ENCODE results near the gene CELF4.

Gene CELF4

DNA sequence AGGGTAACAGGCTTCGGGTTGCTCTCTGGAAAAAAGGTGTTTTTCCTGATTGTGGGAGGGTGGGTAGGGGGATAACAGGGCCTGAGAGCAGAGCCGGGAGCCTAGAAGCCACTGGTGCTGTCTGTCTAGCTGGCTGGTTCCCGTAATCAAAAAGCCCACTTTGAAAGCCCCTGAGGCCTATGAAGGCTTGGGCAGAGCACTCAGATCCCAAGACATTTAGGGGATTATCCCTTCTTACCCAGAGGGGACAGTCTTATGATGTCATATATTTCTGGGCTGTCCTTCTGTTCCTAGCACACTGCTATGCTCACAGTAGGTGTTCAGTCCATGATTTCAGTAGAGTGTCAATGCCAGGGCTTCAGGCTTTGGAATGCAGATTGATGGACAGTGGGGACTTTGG lies 45.1 kb downstream of the CELF4 start:
- DNase-seq, result no peak

DNA sequence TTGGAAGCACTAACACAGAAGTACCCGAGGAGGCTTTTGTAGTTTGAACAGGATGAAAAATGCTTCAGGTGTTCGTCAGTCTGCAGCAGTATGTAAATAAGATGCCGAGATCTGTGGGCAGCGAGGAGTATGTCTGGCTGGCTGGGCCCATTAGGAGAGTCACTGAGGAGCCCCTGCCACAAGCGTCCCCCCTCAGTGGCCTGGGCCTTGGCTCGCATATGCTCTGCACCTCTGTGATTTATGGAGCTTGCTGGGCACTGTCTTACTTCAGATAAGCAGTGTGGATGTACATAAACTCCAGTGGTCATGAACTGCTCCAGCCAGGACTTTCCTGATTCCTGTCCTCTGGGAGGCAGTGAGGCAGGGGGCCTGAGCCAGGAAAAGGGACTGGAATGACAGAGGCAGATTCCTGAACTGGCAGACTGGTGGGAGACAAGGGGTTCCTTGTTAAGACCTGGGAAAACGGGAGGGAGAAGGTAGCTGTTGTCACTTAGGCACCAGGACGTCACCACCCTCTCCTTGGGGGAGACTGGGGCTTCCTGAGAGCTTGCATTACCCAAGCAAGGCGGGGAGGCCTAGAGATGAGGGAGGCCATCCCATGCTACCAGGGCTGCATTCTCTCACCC lies 46.0 kb downstream of the CELF4 start:
- no peak for DNase-seq

DNA sequence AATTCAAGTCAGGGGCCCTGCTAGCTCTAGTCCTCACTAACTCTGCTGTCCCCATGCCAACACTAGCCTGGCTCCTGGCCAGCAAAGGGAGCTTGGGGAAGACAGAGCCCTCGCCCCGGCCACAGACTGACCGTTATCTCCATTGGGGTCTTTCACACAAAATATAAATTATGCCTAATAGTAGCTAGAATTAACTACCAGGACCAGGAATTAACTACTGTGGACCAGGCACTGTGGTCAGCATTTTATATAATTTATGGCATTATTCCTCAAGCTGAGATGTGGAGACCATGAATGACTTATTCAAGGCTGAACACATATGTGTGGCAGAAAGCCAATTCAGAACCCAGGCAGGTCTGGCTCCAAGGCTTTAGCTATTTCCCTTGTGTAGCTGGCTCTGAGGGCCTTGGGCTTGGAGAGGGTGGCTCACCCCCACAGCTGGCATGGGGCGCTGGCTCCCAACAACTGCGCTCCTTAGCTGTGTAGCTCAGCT lies 49.2 kb downstream of the CELF4 start:
- DNase-seq, result no peak

DNA sequence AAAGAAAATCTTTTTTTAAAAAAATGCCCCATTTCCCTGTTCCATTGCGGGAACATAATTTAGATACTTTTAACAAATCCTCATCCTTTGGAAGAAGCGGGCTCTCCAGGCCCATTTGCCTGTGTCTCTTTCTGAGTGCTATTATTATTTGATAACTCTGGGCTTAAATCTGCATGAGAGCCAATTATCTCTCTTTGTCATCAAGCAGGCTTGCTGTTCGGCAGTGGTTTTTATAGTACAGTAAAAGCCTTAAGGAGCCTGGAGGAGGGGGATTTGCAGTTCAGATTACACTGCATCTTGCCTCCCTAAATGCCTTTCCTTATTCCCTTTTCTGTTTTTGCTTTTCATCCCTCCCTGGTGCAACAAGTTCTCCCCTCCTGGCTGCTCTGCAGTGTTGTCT lies 50.6 kb downstream of the CELF4 start:
- DNase-seq, result no peak

DNA sequence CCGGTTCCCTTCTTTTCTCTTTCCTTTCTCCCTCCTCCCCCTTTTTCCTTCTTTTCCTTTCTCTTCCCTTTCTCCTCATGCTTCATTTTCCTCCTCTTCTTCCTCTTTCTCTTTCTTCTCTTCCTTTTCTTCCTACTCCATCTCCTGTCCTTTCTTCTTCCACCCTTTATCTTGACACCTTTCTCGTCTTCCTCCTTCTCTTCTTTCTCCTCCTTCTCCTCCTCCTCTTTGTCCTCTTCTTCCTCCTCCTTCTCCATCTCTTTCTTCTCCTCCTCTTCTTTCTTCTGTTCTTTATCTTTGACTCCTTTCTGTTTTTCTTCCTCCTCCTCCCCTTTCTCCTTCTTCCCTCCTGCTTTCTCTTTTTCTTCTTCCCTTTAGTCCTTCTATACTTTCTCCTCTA lies 53.2 kb downstream of the CELF4 start:
- no peak for DNase-seq

DNA sequence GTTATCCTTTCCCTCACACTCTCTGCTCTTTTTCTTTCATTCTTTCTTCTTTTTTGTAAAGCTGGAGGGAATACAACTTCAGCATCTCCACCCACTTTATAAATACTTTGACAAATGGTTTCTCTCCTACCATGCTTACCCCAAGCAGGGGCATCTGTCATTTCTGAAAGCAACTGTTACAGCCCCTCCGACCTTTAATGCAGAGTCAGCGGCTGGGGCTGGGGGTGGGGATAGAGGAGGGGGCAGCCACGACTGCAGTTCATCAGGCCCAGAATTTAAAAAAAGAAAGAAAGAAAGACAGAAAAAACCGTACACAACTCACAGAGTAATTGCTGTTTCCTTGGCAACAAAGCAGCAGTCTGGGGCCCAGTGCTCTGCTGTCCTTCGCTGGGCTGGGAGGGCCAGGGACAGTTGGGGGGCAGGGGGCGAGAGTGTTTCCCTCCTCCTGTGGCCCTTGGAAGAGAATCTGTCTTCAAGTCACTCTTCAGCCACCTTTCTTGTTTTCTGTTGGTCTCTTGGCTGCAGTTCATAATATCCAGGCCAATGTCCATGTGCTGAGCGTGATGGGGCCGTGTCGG lies 53.8 kb downstream of the CELF4 start:
- DNase-seq, result no peak

DNA sequence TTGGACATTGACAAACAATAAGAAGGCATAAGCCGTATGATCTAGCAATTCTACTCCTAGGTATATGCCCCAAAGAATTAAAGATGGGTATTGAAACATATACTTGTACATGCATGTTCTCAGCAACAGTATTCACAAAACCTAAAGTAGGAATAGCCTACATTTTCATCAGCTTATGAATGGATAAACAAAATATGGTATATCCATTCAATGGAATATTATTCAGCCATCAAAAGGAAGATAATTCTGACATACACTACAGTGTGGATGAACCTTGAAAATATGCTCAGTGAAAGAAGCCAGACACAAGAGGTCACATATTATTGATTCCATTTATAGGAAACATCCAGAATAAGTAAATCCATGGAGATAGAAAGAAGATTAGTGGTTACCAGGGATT lies 56.0 kb downstream of the CELF4 start:
- DNase-seq, result no peak

DNA sequence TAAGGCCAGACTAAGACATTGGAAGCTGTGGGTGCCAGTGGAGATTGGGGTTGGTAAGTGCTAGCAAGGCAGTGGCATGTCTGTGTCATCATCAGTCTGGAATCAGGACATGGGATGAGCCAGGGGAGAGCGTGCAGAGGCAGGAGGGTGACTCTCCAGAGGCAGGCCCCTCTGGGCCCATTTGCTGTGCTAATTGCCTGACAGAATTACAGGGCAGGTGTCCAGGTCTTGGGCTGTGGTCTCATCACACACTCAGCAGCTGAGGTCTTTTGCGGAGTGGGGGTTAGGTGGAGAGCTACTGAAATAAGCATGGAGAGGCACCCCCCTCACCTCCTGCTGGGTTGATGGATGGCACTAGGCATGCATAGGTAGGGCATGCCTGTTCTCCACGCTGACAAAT lies 57.4 kb downstream of the CELF4 start:
- no peak for DNase-seq

DNA sequence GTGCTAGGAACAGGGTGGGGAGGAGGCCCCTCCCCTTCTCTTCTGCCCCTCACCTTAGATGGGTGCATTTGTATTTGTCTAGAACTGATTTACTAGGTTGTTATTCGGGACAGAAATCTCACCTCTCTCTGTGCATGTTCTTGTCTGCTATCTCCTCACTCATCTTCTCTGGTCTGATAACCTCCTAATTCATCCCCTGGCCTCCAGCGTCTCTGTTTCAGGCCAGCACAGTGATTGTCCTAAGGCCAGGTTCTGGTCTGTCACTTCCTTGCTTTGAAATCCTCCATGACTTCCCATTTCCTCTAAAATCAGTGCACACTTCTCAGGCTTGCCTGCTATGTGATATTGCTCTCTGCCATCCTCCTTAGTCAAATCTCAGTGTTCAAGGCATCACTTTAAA lies 58.4 kb downstream of the CELF4 start:
- DNase-seq, result no peak

DNA sequence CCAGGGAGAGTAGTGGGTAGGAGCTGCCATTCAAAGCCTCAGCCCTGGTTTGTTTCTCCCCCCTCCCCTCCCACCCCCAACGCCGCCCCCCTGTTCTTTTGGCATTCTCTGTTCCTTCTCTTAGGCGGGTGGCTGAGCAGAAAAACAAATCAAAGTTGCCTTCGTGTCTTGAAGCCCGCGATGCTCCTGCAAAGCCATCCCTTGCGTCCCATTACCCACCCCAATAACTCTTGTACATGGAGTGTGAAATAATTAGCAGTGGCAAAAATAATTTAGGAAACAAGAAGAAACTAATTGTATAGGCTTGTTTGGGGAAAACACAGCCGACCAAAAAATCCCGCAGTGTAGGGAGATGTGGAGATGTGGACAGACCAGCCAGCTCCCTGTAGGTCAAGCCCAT lies 59.6 kb downstream of the CELF4 start:
- DNase-seq, result no peak

DNA sequence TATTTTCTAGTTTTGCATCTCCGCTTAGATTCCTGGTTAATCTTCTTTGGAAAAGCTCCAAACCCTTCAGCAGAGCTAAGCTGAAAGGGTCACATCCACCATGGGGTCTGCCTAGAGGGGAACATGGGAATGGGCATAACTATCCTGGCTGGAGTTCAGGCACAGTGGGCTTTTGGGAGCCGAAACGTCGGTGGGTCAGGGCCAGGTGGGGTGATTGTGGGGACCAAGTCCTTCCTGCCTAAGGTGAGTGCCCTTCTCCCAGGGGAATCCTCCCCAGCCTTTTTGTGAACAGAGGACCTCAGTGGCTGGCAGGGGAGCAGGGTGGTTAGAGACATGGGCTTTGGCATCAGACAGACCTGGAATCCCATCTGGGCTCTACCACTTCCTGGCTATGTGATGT lies 60.3 kb downstream of the CELF4 start:
- DNase-seq, result no peak

DNA sequence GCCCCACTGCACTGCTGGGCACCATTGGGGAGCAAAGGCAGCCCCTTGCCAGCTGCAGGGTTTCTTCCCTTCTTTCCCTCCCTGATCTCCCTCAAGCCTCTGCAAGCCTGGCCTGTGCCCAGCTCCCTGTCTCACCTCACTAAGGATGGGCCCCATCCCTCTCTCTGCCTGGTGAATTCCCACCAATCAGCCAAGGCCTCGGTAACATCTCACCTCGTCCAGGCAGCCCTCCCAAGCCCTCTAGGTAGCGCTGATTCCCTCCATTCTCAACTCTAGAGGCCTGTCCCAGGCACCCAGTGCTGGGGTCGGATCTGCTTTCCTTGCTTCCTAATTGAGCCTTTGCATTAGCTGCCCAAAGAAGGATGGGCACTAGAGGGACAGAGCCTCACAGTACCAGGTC lies 63.0 kb downstream of the CELF4 start:
- DNase-seq, result no peak

DNA sequence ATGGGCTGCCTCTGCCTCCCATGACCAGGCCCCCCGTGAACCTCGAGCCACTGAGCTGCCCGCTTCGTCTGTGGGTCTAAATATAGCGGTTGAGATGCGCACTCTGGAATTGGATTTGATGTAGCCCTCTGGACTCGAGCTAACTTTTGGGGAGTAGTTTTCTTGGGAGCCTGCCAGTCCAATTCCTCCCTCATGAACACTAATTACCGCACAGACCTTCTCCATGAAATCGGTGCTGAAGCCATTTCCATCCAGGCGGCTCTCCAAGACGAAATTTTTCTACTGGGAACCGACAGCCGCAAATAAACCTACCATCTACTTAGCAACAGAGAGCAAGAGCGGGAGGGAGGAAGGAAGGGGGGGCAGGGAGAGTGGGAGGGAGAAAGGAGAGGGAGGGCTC lies 63.6 kb downstream of the CELF4 start:
- no peak for DNase-seq

DNA sequence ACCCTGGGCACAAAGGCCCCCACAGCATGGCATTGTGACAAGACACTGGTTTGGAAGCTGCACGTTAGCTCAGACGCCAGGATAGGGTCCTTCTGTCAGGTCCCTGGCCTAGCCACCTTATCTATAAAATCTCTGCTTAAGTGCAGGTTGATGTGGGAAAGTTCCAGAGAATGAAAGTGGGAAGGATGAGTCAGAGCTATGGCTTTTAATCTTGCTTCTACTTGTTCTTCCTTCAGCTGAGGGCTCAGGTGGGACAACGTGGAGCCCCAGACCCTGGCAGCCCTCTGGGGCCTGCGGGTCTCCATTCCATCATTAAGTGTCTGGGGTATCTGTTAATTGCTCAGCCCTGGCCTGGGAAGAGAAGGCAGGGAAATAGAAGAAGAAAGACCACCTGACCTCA lies 64.5 kb downstream of the CELF4 start:
- DNase-seq, result no peak

DNA sequence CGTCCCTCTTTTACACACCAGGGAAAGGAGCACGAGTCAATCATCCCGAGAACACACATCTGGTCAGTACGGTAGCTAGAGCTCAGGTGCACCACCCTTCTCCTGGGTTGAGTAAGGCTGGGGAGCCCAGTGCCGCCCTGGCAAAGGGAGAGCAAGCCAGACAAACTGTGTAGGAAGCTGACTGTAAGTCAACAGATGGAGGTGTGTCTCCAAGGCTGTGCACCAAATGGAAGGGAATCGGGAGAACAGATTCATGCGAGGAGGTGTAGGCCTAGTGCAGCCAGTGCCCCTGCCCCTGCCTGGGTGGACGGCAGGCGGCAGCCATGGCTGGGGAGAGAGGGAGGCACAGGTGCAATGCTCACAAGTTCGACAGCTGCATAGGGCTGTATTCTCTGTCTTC lies 65.7 kb downstream of the CELF4 start:
- no peak for DNase-seq

DNA sequence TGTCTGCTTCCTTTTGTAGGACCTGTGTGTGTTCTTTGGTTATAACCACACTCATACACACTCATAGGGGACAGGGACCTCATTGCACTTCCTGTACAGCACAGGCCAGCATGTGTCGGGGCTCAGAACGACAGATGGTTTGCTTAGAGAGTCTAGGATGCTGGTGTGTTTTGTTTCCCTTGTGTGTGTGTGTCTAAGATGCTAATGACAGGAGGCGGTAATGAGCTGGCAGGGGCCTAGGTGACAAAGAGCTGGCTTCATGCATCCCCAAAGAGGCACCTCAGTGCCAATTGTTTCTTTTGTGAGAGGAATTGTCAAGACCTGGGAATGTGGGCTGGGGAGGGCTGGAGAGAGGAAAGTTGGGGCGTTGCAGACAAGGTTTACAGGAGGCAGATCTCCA lies 66.6 kb downstream of the CELF4 start:
- no peak for DNase-seq

DNA sequence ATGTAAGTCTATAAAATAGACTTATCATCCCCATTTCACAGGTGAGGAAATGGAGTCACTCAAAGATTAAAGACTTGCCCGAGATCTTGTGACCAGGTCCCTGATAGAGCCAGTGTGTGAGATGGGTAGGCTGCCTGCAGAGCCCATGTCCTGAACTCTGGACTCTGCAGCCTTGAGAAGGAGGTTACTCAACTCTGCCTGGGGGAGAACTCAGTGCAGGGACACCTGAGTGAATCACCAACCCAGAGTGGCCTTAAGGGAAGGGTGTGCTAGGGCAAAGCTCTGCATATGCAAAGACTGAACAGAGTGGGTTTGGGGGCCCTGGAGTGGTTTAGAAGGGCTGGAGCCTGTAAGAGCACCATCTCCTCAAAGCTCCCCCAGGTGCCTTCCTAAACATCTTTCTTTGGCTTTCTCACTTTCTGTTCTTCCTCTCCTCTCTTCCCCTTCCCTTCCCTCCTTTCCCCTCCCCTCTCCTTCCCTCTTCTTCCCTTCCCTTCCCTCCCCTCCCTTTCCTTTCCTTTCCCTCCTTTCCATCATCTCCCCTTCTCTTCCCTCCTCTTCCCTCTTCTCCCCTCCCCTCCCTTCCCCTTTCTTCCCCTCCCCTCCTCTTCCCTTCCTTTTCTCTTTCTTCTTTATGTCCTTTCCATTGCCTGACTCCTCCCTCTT lies 67.6 kb downstream of the CELF4 start:
- DNase-seq, result no peak

DNA sequence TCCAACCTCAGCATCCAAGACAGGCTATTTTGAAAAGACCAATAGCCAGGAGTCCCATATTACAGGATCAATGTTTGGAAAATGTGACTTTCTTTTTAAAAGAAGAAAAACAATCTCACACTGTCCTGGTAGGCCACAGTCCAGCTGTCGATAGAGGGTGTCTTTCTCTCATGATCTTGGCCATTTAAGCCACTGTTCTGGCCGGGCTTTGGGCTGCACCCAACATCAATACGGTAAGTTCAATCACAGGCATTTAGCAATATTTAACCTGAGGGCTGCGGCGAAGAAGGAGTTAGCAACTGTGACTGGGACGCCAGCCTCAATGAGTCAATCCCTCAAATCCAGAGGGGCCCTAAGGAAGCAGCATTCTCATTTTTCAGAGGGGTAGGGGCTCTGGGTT lies 69.0 kb downstream of the CELF4 start:
- no peak for DNase-seq

DNA sequence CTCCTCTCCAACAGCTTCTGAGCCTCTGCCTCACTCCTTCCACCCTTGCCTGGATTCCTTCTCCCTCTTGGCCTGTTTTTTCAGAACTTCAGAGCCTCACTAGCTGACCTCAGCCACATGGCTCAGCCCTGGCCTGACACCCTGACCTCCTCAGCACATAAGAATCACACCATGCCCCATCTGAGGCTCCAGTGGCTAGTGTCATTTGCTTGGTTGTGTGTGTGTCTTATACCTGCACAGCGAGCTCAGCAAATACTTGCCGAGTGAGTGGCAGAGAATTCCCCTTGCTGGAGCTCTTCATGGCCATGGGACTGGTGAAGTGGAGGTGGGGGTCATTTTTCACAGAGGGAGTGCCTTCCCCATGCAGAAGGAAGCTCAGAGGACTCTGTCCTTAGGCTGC lies 70.2 kb downstream of the CELF4 start:
- no peak for DNase-seq

DNA sequence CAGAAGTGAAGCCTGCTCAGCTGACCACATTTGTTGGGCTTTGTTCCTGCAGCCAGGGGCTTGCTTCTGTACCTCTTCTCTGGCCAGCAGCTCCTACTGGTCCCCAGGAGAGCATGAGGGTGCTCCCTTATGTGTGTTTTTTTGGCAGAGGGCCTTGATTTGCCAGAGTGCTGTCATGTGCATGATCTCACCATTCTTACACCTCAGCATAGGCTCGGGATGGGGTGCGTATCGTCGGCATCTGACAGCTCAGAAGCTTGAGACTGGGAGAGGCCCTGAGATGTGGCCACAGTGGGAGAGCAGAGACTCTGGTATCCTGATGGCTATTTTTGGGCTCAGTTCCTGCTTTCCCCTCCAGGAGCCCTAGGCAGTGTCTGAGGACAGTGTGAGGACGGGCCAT lies 71.2 kb downstream of the CELF4 start:
- no peak for DNase-seq

DNA sequence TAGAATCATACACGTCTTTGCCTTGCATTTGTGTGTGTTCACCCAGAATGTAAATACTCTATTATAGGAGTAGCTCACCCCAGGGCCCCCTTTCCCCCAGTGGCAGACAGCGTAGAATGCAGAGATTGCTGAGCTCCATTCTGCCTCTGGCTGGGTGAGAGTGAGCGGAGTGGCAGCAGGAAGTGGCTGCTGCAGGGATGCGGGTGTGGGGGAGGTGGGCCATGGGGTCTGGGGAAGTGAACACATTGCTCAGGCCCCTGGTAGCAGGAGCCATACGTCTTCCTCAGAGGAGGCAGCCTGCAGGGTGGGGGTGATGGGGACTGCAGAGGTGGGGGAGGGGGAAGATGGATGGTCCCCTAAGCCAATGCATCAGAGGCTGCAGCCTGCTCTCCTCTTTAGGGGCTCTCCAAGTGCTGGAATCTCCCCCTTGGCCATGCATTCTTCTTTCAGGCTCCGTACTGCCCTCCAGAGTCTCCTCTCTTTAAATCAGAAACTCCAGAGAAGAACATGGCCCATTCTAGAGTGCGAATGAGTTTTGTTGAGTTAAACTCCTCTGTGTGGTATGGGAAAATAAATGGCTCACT lies 72.2 kb downstream of the CELF4 start:
- DNase-seq, result no peak

DNA sequence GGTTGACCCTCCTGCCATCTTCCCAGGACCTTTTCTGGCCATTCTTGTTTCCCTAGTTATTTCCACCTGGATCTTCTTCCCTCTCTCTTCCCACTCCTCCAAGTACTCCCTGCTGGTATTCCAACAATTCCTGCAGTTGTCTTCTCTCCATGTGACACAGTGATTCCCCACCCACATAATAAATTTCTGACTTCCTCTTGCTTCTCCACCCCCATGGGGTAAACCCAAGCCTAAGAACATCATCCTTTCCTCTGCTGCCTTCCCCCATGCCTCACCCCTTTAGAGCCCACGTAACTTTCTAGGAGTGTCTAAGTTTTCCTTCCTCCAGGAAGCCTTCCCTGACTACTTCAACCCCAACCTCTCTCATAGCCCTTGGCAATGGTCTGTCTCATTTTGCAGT lies 72.6 kb downstream of the CELF4 start:
- DNase-seq, result no peak

DNA sequence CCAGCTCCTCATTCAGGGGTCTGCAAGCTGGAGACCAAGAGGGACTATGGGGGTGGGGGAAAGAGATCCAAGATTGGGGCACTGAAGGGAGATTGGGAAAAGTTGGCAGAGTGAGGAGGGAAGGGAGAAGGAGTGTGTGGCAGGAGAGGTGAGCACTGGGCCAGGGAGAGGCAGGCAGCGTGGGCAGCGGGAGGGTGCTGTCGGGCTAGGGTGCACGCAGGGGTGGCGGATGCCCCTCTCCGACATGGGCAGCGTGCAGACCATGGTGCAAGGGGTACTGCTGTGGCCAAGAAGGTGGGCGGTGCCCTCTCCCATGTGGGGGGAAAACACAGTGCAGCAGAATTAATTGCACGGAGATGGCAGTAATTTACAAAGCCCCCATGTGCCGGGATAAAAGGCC lies 74.1 kb downstream of the CELF4 start:
- no peak for DNase-seq

DNA sequence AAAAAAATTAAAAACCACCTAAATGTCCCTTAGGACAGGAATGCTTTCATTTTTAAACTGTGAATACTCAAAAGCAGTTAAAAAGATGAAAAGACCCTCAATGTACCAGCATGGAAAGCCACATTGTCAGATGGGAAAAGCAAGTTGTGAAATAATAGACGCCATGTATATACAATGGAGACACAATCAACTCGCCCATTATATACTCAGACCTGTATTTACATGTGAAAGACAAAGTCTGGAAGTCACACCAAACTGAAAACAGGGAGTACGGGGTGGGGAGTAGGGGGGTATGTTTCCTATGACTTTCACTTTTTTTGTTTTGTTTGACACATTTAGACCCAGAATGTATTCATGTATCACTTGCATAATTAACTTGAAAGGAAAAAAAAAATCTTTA lies 75.6 kb downstream of the CELF4 start:
- no peak for DNase-seq

Data from kidney glomerular epithelial cell (primary cell).